MM.1S (cell line): ENCODE measurements around the gene NXPH1.
"Not testable (repeated sequence)": the region's sequence is repeated elsewhere in the genome, so short reads cannot be mapped to it uniquely, and the experiment has no call there.

Experiments
- CTCF ChIP-seq: fragments of 300-600 bp; sonication (generic); IDR thresholded peaks from 2 replicates; pipeline ENCODE4 v1.5.1; 2016; ENCODE audit warnings: antibody characterized with exemption, low read length, mixed read lengths
- EZH2 ChIP-seq: fragments of 300-600 bp; sonication (generic); optimal IDR thresholded peaks from 2 replicates; pipeline ENCODE3; 2017; ENCODE audit warnings: low read depth, mild to moderate bottlenecking, antibody characterized with exemption, low read length, mixed read lengths
- EZH2phosphoT487 ChIP-seq: fragments of 300-600 bp; sonication (generic); IDR thresholded peaks from 2 replicates; pipeline ENCODE4 v1.6.1; 2018; ENCODE audit warnings: antibody characterized with exemption, low read length

GRCh38 chr7:8731756-8732155, 298.3 kb downstream of the NXPH1 start:
- TF ChIP-seq EZH2phosphoT487, CTCF, EZH2: not testable (repeated sequence)
